T-helper 9 cell (primary cell): ENCODE results near the gene LYZ.

Experiments
- DNase-seq: peaks from one replicate; pipeline ENCODE4 v3.0.0-alpha.2; 2020

LYZ gene

GRCh38 chr12:69389831-69390230 lies 41.6 kb downstream of the LYZ start:
- DNase-seq, result no peak

- DNase-seq, result no peak
Observed at GRCh38 chr12:69392179-69392928, 44.2 kb downstream of the LYZ start.

- no peak for DNase-seq
Observed at GRCh38 chr12:69396041-69396440, 47.9 kb downstream of the LYZ start.

- no peak for DNase-seq
Observed at GRCh38 chr12:69396963-69397362, 48.8 kb downstream of the LYZ start.

- no peak for DNase-seq
Observed at GRCh38 chr12:69397978-69398377, 49.8 kb downstream of the LYZ start.

GRCh38 chr12:69401940-69402339 lies 53.8 kb downstream of the LYZ start:
- DNase-seq, result no peak
